ENCODE measurements around the gene RRP1. TPM values are rescaled to one million over a fixed set of nuclear protein-coding genes. Genes with fewer than 3 reads are reported as not detected.

RRP1 gene
- total and polyA plus RNA-seq, 9 of the 15 experiments (the other 6 are each of a cell fraction or from before 2014, with no cell fraction given) = 0.89 to 105 (median 51.6) TPM

DNA sequence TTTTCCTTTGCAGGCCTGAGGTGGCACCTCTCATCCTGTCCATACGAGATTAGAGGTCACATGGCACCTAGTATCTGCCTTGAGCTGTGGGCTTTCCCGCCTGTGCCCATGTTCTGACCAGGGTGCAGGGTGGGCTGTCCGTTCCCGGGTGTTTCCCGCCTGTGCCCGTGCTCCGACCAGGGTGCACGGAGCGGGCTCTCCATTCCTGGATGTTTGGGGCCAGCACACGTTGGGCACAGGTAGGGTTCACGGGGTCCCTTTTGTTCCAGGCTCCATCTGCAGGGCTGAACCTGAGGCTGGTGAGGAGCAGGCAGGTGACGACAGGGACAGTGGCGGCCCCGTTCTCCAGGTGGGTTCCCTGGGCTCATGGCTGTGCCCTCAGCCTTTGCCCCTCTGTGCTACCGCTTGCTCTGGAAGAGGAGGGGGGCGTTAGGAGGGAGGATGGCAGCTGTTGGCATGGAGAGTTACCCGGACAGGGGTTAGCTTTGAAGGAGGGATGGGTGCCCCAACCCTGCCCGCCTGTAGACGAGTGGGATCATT is 10.0 kb downstream of the RRP1 start:
- POLR2A ChIA-PET = interaction anchor here (1.0 to 1.6 kb wide), 3 partner anchors 8 to 94 kb away, joined by 3 to 7 read pairs (median 4); partner anchors contain the start of gene RRP1
- H3K36me3 ChIP-seq (ENCODE audit: control insufficient read depth, insufficient read depth, low read length) = peaks cover 100% of the 10 kb centered on the region
- ATAC-seq = no peak
- TF ChIP-seq KDM1A (IDR thresholded peaks at IDR 0.05) (no peak), XRCC3 (IDR thresholded peaks at IDR 0.05) (no peak), ZNF165 (CRISPR knock-in tag; IDR thresholded peaks at IDR 0.05; ENCODE audit: borderline replicate concordance) (no peak), YY1 (IDR thresholded peaks at IDR 0.05; ENCODE audit: borderline replicate concordance in 1 of 3, control insufficient read depth in 1 of 3, extremely low read depth in 1 of 3, insufficient read depth in 3 of 3, insufficient read length in 1 of 3, insufficient replicate concordance in 2 of 3, low read depth in 1 of 3, low read length in 2 of 3) (no peak), RBM22 (IDR thresholded peaks at IDR 0.05; ENCODE audit: low read depth, low read length, poor library complexity, severe bottlenecking) (peak; percentile 59), KHSRP (IDR thresholded peaks at IDR 0.05) (no peak), SUPT5H (IDR thresholded peaks at IDR 0.05) (peak; percentile 30), MTA2 (IDR thresholded peaks at IDR 0.05; ENCODE audit: low read depth) (no peak), ZNF121 (CRISPR knock-in tag; conservative IDR thresholded peaks at IDR 0.05) (no peak), TEAD2 (tag; IDR thresholded peaks at IDR 0.05) (no peak), ETS2 (tag; IDR thresholded peaks at IDR 0.05; ENCODE audit: borderline replicate concordance, poor library complexity, severe bottlenecking) (no peak), RBFOX2 (IDR thresholded peaks at IDR 0.05; ENCODE audit: low read depth, low read length) (peak; percentile 46), EZH2 (IDR thresholded peaks at IDR 0.05; ENCODE audit: borderline replicate concordance, low read depth, low read length) (no peak), WHSC1 (IDR thresholded peaks at IDR 0.05; ENCODE audit: low read length) (no peak)
- TF ChIP-seq, protein P1, sequence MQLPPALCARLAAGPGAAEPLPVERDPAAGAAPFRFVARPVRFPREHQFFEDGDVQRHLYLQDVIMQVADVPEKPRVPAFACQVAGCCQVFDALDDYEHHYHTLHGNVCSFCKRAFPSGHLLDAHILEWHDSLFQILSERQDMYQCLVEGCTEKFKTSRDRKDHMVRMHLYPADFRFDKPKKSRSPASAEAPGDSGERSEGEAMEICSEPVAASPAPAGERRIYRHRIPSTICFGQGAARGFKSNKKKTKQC (CRISPR knock-in tag; IDR thresholded peaks at IDR 0.05) = no peak
- TF ChIP-seq, protein P2, sequence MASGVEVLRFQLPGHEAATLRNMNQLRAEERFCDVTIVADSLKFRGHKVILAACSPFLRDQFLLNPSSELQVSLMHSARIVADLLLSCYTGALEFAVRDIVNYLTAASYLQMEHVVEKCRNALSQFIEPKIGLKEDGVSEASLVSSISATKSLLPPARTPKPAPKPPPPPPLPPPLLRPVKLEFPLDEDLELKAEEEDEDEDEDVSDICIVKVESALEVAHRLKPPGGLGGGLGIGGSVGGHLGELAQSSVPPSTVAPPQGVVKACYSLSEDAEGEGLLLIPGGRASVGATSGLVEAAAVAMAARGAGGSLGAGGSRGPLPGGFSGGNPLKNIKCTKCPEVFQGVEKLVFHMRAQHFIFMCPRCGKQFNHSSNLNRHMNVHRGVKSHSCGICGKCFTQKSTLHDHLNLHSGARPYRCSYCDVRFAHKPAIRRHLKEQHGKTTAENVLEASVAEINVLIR (CRISPR knock-in tag; IDR thresholded peaks at IDR 0.05) = no peak
- TF ChIP-seq, protein P3, sequence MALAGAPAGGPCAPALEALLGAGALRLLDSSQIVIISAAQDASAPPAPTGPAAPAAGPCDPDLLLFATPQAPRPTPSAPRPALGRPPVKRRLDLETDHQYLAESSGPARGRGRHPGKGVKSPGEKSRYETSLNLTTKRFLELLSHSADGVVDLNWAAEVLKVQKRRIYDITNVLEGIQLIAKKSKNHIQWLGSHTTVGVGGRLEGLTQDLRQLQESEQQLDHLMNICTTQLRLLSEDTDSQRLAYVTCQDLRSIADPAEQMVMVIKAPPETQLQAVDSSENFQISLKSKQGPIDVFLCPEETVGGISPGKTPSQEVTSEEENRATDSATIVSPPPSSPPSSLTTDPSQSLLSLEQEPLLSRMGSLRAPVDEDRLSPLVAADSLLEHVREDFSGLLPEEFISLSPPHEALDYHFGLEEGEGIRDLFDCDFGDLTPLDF (CRISPR knock-in tag; IDR thresholded peaks at IDR 0.05) = no peak

More for the DNA sequence above, 10.0 kb downstream of the RRP1 start:
- Histone ChIP-seq H3K9ac (ENCODE audit: insufficient read depth in 1 of 2, low read depth in 2 of 2, low read length in 2 of 2) (peak overlapping the region in 1 of 2 experiments; percentile 30; a peak in 1 of 4 replicates), H3K4me1 (replicated peaks in 1 of 2; ENCODE audit: control insufficient read depth in 2 of 2, insufficient read depth in 2 of 2, low read length in 2 of 2) (peaks cover 0 to 32% of the 10 kb centered on the region in 2 experiments; a peak in 2 of 5 replicates), H3K9me1 (ENCODE audit: control insufficient read depth, insufficient read depth, low read length) (no peaks in the 10 kb centered on the region), H3K4me3 (no peak overlapping the region), H3K4me2 (ENCODE audit: insufficient read depth, low read length) (no peak overlapping the region), H3K79me2 (ENCODE audit: control insufficient read depth, insufficient read depth, low read length) (peaks cover 19% of the 10 kb centered on the region; the same call in 2 of the 3 replicates), H3K9me3 (replicated peaks; ENCODE audit: control insufficient read depth, insufficient read depth, low read depth, low read length) (no peaks in the 10 kb centered on the region), H4K20me1 (replicated peaks; ENCODE audit: control insufficient read depth, insufficient read depth, low read length) (peaks cover 4% of the 10 kb centered on the region), H3K27me3 (ENCODE audit: control insufficient read depth in 2 of 2, insufficient read depth in 2 of 2, low read length in 2 of 2) (no peaks in the 10 kb centered on the region), H3K27ac (ENCODE audit: extremely low read depth, low read depth, low read length) (no peak overlapping the region), H2AFZ (ENCODE audit: low read depth, low read length) (no peak overlapping the region)
- CTCF ChIA-PET (ENCODE audit: low intra/inter-chr PET ratio) = interaction anchor here (0.6 kb wide), 1 partner anchor 251 kb away, joined by 3 read pairs; no protein-coding TSS in a partner anchor
- FAIRE-seq = no peak
- in situ Hi-C loops (cut with MboI) (loop anchor here (25.0 kb wide), 1 partner anchor 338 kb away; the partner anchor contains the start of gene GATD3), intact Hi-C loops (cut with micrococcal nuclease) (no loop called here)
- 92% methylated on average over 19 of the region's 19 CpGs for WGBS (ENCODE audit: insufficient coverage, low coverage, missing lambda C conversion rate)
- BruUV-seq (replicated peaks) = no TSS peak
- DNase-seq (ENCODE audit: extremely low read depth in 1 of 4, low spot score in 3 of 4) = no peak

Data from K562 (cell line).